HG03025 (cell line): ENCODE results near the gene STKLD1.
"Not testable (repeated sequence)": the region's sequence is repeated elsewhere in the genome, so short reads cannot be mapped to it uniquely, and the experiment has no call there.

Experiments used
- ATAC-seq: cut with Tn5 transposase; IDR thresholded peaks from one replicate; pipeline ENCODE4 v1.9.1; 2021; ENCODE audit warnings: mild to moderate bottlenecking, moderate library complexity; ENCODE audit not compliant: unreplicated experiment, low FRiP score

The STKLD1 gene

GRCh38 chr9:133430244-133430643 lies 54.1 kb downstream of the STKLD1 start:
- ATAC-seq, result no peak

DNA sequence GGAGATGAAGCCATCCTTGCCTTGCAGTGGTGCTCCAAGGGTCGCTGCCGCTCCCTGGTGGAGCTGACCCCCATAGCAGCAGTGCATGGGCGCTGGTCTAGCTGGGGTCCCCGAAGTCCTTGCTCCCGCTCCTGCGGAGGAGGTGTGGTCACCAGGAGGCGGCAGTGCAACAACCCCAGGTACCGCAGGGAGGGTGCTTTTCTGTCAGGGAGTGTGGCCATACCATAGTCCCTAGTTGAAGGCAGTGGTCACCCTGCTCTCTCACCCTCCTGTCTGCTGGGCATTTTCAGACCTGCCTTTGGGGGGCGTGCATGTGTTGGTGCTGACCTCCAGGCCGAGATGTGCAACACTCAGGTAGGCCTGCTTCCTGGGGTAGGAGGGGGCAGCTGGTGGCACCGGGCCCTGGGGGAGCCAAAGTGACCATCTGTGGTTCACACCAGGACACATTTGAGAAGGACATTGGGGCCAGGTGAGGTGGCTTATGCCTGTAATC lies 57.2 kb downstream of the STKLD1 start:
- no peak for ATAC-seq

DNA sequence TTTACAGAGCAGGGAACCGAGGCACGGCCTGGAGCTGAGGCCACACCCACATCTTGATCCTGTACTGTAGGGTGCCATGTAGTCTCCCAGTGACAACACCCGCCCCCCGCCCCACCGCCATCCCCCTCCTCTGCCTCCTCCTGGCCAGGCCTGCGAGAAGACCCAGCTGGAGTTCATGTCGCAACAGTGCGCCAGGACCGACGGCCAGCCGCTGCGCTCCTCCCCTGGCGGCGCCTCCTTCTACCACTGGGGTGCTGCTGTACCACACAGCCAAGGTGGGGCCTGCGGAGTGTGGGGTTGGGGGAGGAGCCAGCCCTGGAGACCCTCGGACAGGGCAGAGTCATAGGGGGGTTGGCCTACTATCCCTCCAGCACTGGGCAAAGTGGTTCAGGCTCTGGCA lies 60.5 kb downstream of the STKLD1 start:
- no peak for ATAC-seq

- no peak for ATAC-seq
Observed at GRCh38 chr9:133437753-133438531, 61.8 kb downstream of the STKLD1 start.

DNA sequence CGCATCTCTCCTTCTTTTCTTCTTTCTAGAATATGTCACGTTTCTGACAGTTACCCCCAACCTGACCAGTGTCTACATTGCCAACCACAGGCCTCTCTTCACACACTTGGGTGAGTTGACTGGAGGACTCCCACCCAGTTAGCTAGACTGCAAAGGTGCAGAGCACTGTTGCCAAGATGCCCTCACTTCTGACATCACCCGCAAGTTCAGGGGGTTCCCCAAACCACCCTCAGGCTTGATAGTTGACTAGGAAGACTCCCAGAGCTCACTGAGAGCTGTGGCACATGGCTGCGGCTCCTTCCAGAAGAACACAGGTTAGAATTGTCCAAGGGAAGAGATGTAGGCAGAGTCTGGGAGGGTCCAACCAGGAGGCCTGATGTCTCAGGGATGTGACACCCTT lies 63.2 kb downstream of the STKLD1 start:
- no peak for ATAC-seq

DNA sequence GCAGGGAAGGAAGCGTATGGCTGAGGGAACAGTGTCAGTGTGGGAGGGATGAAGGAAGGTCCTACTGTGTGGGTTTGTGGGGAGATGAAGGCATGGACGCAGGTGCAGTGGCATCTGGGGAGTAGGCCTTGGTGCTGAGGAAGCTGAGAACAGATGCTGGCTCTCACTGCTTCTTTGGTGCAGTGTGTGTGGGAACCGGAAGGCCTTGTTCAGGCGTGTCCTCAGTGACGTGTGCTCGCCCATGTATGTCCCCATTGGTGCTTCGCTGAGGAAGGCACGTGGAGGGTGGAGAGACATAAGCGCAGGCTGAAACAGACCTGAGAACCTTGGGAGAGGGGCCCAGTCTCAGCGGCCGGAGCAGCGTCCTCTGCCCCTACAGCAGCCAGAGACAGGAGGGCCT lies 64.7 kb downstream of the STKLD1 start:
- no peak for ATAC-seq

DNA sequence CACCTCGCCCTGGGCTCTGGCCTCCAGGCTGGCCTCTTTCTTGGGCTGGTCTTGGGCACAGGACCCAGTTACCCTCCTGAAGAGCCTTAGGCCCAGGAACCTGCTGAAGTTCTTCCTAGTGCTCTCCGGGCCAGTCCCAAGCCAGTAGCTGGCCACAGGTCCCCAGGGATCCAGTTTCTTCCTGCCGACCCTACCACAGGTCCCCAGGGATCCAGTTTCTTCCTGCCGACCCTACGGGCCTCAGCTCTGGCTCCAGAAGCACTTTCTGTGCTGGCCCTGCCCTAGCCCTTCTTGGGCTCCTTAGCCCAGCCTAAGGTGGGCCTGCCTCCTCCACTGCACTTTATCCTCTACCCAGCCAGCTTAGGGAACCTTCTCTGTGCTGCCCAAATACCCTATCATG lies 65.4 kb downstream of the STKLD1 start:
- no peak for ATAC-seq

GRCh38 chr9:133443248-133443647 lies 67.1 kb downstream of the STKLD1 start:
- no peak for ATAC-seq

GRCh38 chr9:133443982-133444381 lies 67.8 kb downstream of the STKLD1 start:
- ATAC-seq, result no peak

DNA sequence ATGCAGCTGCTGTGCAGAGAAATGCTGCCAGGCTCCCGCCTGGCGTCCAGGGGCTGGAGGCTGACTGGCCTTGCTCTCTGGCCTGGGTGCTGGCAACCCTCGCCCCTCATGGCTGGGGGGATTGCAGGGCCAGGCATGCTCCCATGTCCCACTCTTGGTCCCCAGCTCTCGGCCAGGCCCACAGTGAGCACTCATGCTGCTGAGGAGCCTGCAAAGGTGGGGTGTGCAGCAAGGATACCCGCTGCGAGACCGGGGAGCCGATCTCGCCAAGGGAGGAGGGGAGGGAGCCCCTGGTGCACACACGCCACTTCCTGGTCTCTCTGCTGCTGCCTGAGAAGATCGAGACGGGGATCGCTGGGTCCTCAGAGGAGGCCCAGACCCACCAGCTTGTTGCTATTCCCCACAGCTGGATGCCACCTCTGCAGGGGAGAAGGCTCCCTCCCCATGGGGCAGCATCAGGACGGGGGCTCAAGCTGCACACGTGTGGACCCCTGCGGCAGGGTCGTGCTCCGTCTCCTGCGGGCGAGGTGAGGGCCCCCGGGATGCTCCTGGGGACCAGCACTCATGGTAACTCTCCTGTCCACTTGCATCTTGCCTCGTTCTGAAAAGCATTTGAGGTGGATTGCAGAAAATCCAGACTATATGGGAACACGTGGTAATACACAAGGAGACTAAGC lies 69.3 kb downstream of the STKLD1 start:
- ATAC-seq, result no peak

DNA sequence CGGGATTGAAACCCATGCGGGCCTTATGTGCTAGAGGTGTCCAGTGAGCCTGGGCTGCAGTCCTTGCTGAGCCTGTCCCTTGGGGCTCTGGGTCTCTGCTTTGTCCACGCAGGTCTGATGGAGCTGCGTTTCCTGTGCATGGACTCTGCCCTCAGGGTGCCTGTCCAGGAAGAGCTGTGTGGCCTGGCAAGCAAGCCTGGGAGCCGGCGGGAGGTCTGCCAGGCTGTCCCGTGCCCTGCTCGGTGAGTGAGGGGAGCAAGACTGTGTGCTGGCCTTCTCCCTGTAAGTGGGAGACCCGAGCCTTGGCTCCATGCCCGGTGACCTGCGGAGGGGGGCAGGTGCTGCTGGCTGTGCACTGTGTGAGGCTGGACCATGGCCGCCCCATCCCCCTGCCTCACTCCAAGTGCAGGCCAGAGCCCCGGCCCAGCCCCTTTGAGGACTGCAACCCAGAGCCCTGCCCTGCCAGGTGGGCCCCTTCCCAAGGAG lies 72.4 kb downstream of the STKLD1 start:
- ATAC-seq, result no peak

GRCh38 chr9:133449760-133450159 lies 73.6 kb downstream of the STKLD1 start:
- no peak for ATAC-seq

GRCh38 chr9:133451865-133452264 lies 75.7 kb downstream of the STKLD1 start:
- not testable (repeated sequence) for ATAC-seq

DNA sequence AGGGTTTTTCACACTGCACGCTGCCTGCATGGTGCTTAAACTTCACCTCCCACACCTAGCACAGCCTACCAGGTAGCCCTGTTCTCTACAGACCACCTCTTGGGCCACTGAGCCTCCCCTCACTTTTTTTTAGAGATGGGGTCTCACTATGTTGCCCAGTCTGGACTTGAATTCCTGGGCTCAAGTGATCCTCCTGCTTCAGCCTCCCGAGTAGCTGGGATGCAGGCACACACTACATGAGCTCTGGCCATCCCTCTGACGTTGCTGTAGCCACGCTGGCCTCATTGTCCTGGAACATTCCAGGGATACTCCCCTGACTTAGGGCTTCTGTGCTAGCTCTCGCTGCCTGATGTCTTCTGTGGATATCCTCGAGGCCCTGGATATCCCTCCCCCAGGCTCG lies 76.4 kb downstream of the STKLD1 start:
- no peak for ATAC-seq

- ATAC-seq, result no peak
Observed at GRCh38 chr9:133453651-133454050, 77.5 kb downstream of the STKLD1 start.

- ATAC-seq, result no peak
Observed at GRCh38 chr9:133454325-133454724, 78.2 kb downstream of the STKLD1 start.

DNA sequence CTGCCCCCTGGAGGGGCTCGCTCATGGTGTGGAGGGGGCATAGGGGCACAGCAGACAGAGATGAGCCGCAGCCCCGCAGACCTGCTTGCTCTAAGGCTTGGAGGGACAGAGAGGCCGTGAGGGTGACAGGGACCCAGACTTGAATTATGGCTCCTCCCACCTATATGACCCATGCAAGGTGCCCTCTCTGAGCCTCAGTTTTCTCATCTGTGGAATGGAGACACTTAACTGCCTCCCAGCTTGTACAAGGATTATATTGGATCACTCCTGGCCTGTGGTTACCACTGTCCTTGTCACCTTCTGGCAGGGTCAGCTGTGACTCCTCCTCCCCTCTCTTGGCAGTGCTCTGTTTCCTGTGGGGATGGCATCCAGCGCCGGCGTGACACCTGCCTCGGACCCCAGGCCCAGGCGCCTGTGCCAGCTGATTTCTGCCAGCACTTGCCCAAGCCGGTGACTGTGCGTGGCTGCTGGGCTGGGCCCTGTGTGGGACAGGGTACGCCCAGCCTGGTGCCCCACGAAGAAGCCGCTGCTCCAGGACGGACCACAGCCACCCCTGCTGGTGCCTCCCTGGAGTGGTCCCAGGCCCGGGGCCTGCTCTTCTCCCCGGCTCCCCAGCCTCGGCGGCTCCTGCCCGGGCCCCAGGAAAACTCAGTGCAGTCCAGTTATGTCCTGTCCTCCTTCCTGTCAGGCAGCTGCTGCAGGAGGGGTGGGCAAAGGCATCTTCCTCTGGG lies 78.9 kb downstream of the STKLD1 start:
- no peak for ATAC-seq
